Measurements from ENCODE around the gene JAK1. TPM values are rescaled to one million over a fixed set of nuclear protein-coding genes. Genes with fewer than 3 reads are reported as not detected.
"Not testable (repeated sequence)": the region's sequence is repeated elsewhere in the genome, so short reads cannot be mapped to it uniquely, and the experiment has no call there.

JAK1 gene
- total RNA-seq, 1 donor from 2014 or later = 55.8 TPM

GRCh38 chr1:65006806-65007205, 40.5 kb upstream of the JAK1 start:
- H3K4me3 ChIP-seq (ENCODE audit: low read depth, low read length) = no peak overlapping the region
- TF ChIP-seq CTCF (IDR thresholded peaks at IDR 0.05; ENCODE audit: insufficient read depth, low read length, severe bottlenecking) = no peak
- no peaks in the 10 kb centered on the region for H3K27me3 ChIP-seq (ENCODE audit: control insufficient read depth, insufficient read depth, low read length)
- FAIRE-seq (no peak), DNase-seq (ENCODE audit: low read depth) (no peak)
- H3K36me3 ChIP-seq (ENCODE audit: control insufficient read depth, insufficient read depth, low read length) = no peaks in the 10 kb centered on the region

- FAIRE-seq (no peak), DNase-seq (ENCODE audit: low read depth) (peak; percentile 10)
- Histone ChIP-seq H3K4me3 (ENCODE audit: low read depth, low read length) (peak overlapping the region; percentile 73), H3K36me3 (ENCODE audit: control insufficient read depth, insufficient read depth, low read length) (no peaks in the 10 kb centered on the region), H3K27me3 (ENCODE audit: control insufficient read depth, insufficient read depth, low read length) (no peaks in the 10 kb centered on the region)
- no peak for TF ChIP-seq CTCF (IDR thresholded peaks at IDR 0.05; ENCODE audit: insufficient read depth, low read length, severe bottlenecking)
Measured at GRCh38 chr1:65003316-65003664, 36.9 kb upstream of the JAK1 start.

GRCh38 chr1:65002508-65003315, 36.4 kb upstream of the JAK1 start:
- Histone ChIP-seq H3K4me3 (ENCODE audit: low read depth, low read length) (peak overlapping the region; percentile 73), H3K36me3 (ENCODE audit: control insufficient read depth, insufficient read depth, low read length) (no peaks in the 10 kb centered on the region), H3K27me3 (ENCODE audit: control insufficient read depth, insufficient read depth, low read length) (no peaks in the 10 kb centered on the region)
- no peak for FAIRE-seq
- TF ChIP-seq CTCF (IDR thresholded peaks at IDR 0.05; ENCODE audit: insufficient read depth, low read length, severe bottlenecking) = no peak
- peak; percentile 76 for DNase-seq (ENCODE audit: low read depth)

GRCh38 chr1:65002156-65002507, 35.8 kb upstream of the JAK1 start:
- FAIRE-seq = no peak
- H3K4me3 ChIP-seq (ENCODE audit: low read depth, low read length) = peak overlapping the region; percentile 73
- DNase-seq (ENCODE audit: low read depth) = no peak

GRCh38 chr1:65001231-65001792, 35.0 kb upstream of the JAK1 start:
- DNase-seq (ENCODE audit: low read depth) (no peak), FAIRE-seq (no peak)
- H3K27me3 ChIP-seq (ENCODE audit: control insufficient read depth, insufficient read depth, low read length) = no peaks in the 10 kb centered on the region
- no peak overlapping the region for H3K4me3 ChIP-seq (ENCODE audit: low read depth, low read length)
- H3K36me3 ChIP-seq (ENCODE audit: control insufficient read depth, insufficient read depth, low read length) = no peaks in the 10 kb centered on the region
- TF ChIP-seq CTCF (IDR thresholded peaks at IDR 0.05; ENCODE audit: insufficient read depth, low read length, severe bottlenecking) = no peak

More at GRCh38 chr1:65002156-65002507, 35.8 kb upstream of the JAK1 start:
- Histone ChIP-seq H3K27me3 (ENCODE audit: control insufficient read depth, insufficient read depth, low read length) (no peaks in the 10 kb centered on the region), H3K36me3 (ENCODE audit: control insufficient read depth, insufficient read depth, low read length) (no peaks in the 10 kb centered on the region)
- no peak for TF ChIP-seq CTCF (IDR thresholded peaks at IDR 0.05; ENCODE audit: insufficient read depth, low read length, severe bottlenecking)

- not testable (repeated sequence) for H3K27me3 ChIP-seq (ENCODE audit: control insufficient read depth, insufficient read depth, low read length); H3K4me3 ChIP-seq (ENCODE audit: low read depth, low read length); DNase-seq (ENCODE audit: low read depth); H3K36me3 ChIP-seq (ENCODE audit: control insufficient read depth, insufficient read depth, low read length); FAIRE-seq
Measured at GRCh38 chr1:64998425-64998948, 32.1 kb upstream of the JAK1 start.

All from bronchial epithelial cell (primary cell).